HepG2 (cell line): ENCODE results near the gene TXNDC11. TPM values are rescaled to one million over a fixed set of nuclear protein-coding genes. Genes with fewer than 3 reads are reported as not detected.

Source experiments
- CBX2 ChIP-seq, 2 experiments: fragments of 200-600 bp in 1 of 2; sonication (generic); formaldehyde crosslinking in 1 of 2; IDR thresholded peaks; 2 replicates each; pipeline versions ENCODE4 v1.7.0 to v1.8.1; 2018 to 2022; ENCODE audit warnings: low read depth in 2 of 2, low read length in 1 of 2, mild to moderate bottlenecking in 1 of 2, missing genetic modification reagents in 1 of 2
- CHCHD3 ChIP-seq: sonication (generic); formaldehyde crosslinking; IDR thresholded peaks from 2 replicates; pipeline ENCODE4 v1.8.0; 2022; ENCODE audit warnings: mild to moderate bottlenecking, missing genetic modification reagents, moderate library complexity
- FOXA1 ChIP-seq, 2 experiments: fragments of 450-650 bp in 1 of 2; sonication (generic) in 1 of 2; formaldehyde crosslinking in 1 of 2; IDR thresholded peaks; 2 replicates each; pipeline versions ENCODE4 v1.4.0 to v1.6.1; 2016 to 2020; ENCODE audit warnings: missing genetic modification reagents in 1 of 2
- HOXA7 ChIP-seq: sonication (generic); formaldehyde crosslinking; IDR thresholded peaks from 2 replicates; pipeline ENCODE4 v1.8.1; 2022; ENCODE audit warnings: mild to moderate bottlenecking, missing genetic modification reagents, moderate library complexity
- KLF11 ChIP-seq: IDR thresholded peaks from 2 replicates; pipeline ENCODE4 v1.6.1; 2016; ENCODE audit warnings: missing compliant biosample characterization
- MATR3 ChIP-seq: sonication (generic); formaldehyde crosslinking; IDR thresholded peaks from 2 replicates; pipeline ENCODE4 v1.4.0; 2020; ENCODE audit warnings: missing genetic modification reagents
- MAZ ChIP-seq, 2 experiments: sonication (generic) in 1 of 2; formaldehyde crosslinking in 1 of 2; IDR thresholded peaks; 2 replicates each; pipeline versions ENCODE4 v1.5.0 to v1.6.1; 2012 to 2020; ENCODE audit warnings: low read depth in 2 of 2, mild to moderate bottlenecking in 2 of 2, borderline replicate concordance in 1 of 2, improper control_type of control experiment in 1 of 2, low read length in 1 of 2, missing genetic modification reagents in 1 of 2, moderate library complexity in 1 of 2
- NR2F2 ChIP-seq: IDR thresholded peaks from 2 replicates; pipeline ENCODE4 v1.6.1; 2012; ENCODE audit warnings: low read depth, inconsistent platforms, borderline replicate concordance
- PITX1 ChIP-seq: sonication (generic); formaldehyde crosslinking; IDR thresholded peaks from 2 replicates; pipeline ENCODE4 v1.5.1; 2020; ENCODE audit warnings: mild to moderate bottlenecking, missing genetic modification reagents
- PRPF4 ChIP-seq: fragments of 200-400 bp; formaldehyde crosslinking; IDR thresholded peaks from 2 replicates; pipeline ENCODE4 v1.6.1; 2016; ENCODE audit warnings: low read length, low read depth; ENCODE audit not compliant: poor library complexity, severe bottlenecking
- SMC3 ChIP-seq: IDR thresholded peaks from 2 replicates; pipeline ENCODE4 v1.6.1; 2011; ENCODE audit warnings: low read length, improper control_type of control experiment
- TOE1 ChIP-seq: sonication (generic); formaldehyde crosslinking; IDR thresholded peaks from 2 replicates; pipeline ENCODE4 v1.4.0; 2020; ENCODE audit warnings: mild to moderate bottlenecking, missing genetic modification reagents
- ZBTB10 ChIP-seq: sonication (generic); formaldehyde crosslinking; IDR thresholded peaks from 2 replicates; pipeline ENCODE4 v1.4.0; 2020; ENCODE audit warnings: missing genetic modification reagents, borderline replicate concordance
- ZBTB33 ChIP-seq: sonication (generic); formaldehyde crosslinking; IDR thresholded peaks from 2 replicates; pipeline ENCODE4 v1.4.0; 2020; ENCODE audit warnings: missing genetic modification reagents
- ZNF256 ChIP-seq: sonication (generic); formaldehyde crosslinking; conservative IDR thresholded peaks from 2 replicates; pipeline ENCODE4 v1.4.0; 2020; ENCODE audit warnings: missing genetic modification reagents
- ZNF333 ChIP-seq: sonication (generic); formaldehyde crosslinking; IDR thresholded peaks from 2 replicates; pipeline ENCODE4 v1.4.0; 2020; ENCODE audit warnings: mild to moderate bottlenecking, missing genetic modification reagents, borderline replicate concordance
- ZNF446 ChIP-seq: sonication (generic); formaldehyde crosslinking; IDR thresholded peaks from 2 replicates; pipeline ENCODE4 v1.5.0; 2020; ENCODE audit warnings: mild to moderate bottlenecking, missing genetic modification reagents
- ZNF576 ChIP-seq: sonication (generic); formaldehyde crosslinking; IDR thresholded peaks from 2 replicates; pipeline ENCODE4 v1.4.0; 2020; ENCODE audit warnings: mild to moderate bottlenecking, missing genetic modification reagents
- ZNF580 ChIP-seq: IDR thresholded peaks from 2 replicates; pipeline ENCODE4 v1.6.1; 2016; ENCODE audit warnings: low read depth, borderline replicate concordance
- ZNF589 ChIP-seq: sonication (generic); formaldehyde crosslinking; conservative IDR thresholded peaks from 2 replicates; pipeline ENCODE4 v1.8.0; 2022; ENCODE audit warnings: mild to moderate bottlenecking, moderate library complexity, missing genetic modification reagents
- polyA plus RNA-seq, 8 experiments: library from polyadenylated mRNA; depleted of rRNA in 3 of 8; stranded (reverse) in 7 of 8; unstranded in 1 of 8; fragments of >200 nt; fragmentation: Illumina TruSeq in 4 of 8; extraction: Trizol in 4 of 8; gene quantifications; 2 replicates each; pipeline versions ENCODE4 v1.2.1 to v1.2.3, GENCODE V29; 2011 to 2016; ENCODE audit warnings: low read depth in 4 of 8, missing spikeins in 1 of 8, mixed read lengths in 1 of 8; ENCODE audit not compliant: insufficient read depth in 1 of 8
- total RNA-seq, 5 experiments: library from RNA; depleted of rRNA; stranded (reverse); fragments of >200 nt; fragmentation: Illumina TruSeq; extraction: Trizol; gene quantifications; 2 replicates each; pipeline ENCODE4 v1.2.3, GENCODE V29; 2016; ENCODE audit warnings: low read depth in 1 of 5
- TF ChIP-seq, protein P1 (sequence below): sonication (generic); formaldehyde crosslinking; IDR thresholded peaks from 2 replicates; pipeline ENCODE4 v1.4.0; 2020; ENCODE audit warnings: mild to moderate bottlenecking, missing genetic modification reagents

TXNDC11 gene
- total and polyA plus RNA-seq, 2 of the 13 experiments (the other 11 are each of a cell fraction or from before 2014, with no cell fraction given) = 74.9 to 123 TPM

GRCh38 chr16:11639925-11640899 lies 102.4 kb downstream of the TXNDC11 start (continued):
- TF ChIP-seq PITX1 (CRISPR knock-in tag) (no peak), MAZ (IDR thresholded peaks at IDR 0.05; ENCODE audit: borderline replicate concordance, low read depth, low read length) (no peak), MAZ (CRISPR knock-in tag; IDR thresholded peaks at IDR 0.05; ENCODE audit: low read depth) (no peak; the same call in 1 of the 2 replicates), PRPF4 (no peak), ZBTB10 (no peak), SMC3 (peak; percentile 47; the same call in 1 of the 2 replicates), FOXA1 (IDR thresholded peaks at IDR 0.05) (no peak), FOXA1 (CRISPR knock-in tag; IDR thresholded peaks at IDR 0.05) (peak; percentile 38; the same call in 1 of the 2 replicates), HOXA7 (CRISPR knock-in tag) (0 out of 2 replicates have a peak, but pooled peaks have one; percentile 29), MATR3 (no peak), CBX2 (IDR thresholded peaks at IDR 0.05; ENCODE audit: low read depth, low read length) (no peak), CBX2 (CRISPR knock-in tag; IDR thresholded peaks at IDR 0.05; ENCODE audit: low read depth) (0 out of 2 replicates have a peak, but pooled peaks have one; percentile 9), ZNF333 (CRISPR knock-in tag) (0 out of 2 replicates have a peak, but pooled peaks have one; percentile 79), ZNF446 (CRISPR knock-in tag) (no peak), ZBTB33 (CRISPR knock-in tag) (0 out of 2 replicates have a peak, but pooled peaks have one; percentile 7), NR2F2 (no peak), TOE1 (CRISPR knock-in tag) (no peak), KLF11 (CRISPR knock-in tag) (0 out of 2 replicates have a peak, but pooled peaks have one; percentile 11), ZNF576 (CRISPR knock-in tag) (no peak), CHCHD3 (CRISPR knock-in tag) (no peak), ZNF256 (peak; percentile 76; the same call in 1 of the 2 replicates), ZNF580 (peak; percentile 71; the same call in 1 of the 2 replicates), ZNF589 (CRISPR knock-in tag) (no peak; the same call in 1 of the 2 replicates)
- TF ChIP-seq, protein P1, sequence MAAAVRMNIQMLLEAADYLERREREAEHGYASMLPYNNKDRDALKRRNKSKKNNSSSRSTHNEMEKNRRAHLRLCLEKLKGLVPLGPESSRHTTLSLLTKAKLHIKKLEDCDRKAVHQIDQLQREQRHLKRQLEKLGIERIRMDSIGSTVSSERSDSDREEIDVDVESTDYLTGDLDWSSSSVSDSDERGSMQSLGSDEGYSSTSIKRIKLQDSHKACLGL (CRISPR knock-in tag) = no peak; the same call in 1 of the 2 replicates
